HG03558 (cell line): ENCODE data around the gene BSX.

ENCODE experiments used
- ATAC-seq: cut with Tn5 transposase; IDR thresholded peaks from one replicate; pipeline ENCODE4 v1.9.1; 2021; ENCODE audit warnings: moderate number of reproducible peaks; ENCODE audit not compliant: unreplicated experiment; ENCODE audit errors: extremely low read depth

The BSX gene

DNA sequence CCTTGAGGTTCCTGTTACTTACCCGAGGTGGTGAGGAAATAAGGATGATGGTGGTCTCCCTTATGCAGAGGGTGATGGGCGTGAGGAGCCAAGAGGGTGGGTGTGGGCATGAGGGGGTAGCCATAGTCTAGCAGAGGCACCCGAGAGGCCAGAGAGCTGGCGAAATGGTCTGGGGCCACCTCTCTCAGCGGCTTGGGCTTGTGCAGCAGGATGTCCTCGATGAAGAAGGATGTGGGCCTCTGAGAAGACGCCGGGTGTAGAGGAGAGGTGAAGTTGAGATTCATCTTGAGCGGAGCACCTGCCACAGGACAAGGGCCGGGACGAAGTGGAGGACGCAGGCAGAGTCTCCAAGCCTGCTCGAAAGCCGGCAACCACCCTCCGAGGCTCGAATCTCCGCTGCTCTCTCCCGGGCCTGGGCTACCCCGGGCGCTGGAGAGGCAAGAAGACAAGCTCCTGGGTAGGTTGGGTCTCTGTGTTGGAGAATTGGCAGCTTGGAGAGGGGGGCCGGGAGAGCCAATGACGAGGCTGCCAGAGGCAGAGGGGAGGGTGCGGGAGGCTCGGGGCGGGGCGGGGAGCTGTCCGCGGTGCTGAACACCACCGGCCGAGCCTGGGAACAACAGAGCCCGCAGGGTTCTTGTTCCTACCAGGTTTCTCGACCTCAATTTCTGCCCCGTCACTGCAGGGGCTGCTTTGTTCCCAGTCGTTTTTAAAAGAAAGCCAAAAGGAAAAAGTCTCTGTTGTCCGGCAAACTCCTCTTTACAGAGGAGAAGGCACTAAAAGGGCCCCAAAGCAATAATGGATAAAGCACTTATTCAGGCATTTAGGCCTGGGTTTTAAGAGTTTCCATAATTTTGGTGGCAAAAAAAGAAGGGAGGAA is at the start of gene BSX:
TSS of gene BSX (minus strand) at position 447 of the 877 bp plus-strand sequence. CDS start at position 284, 163 bp downstream.
- no peak for ATAC-seq

DNA sequence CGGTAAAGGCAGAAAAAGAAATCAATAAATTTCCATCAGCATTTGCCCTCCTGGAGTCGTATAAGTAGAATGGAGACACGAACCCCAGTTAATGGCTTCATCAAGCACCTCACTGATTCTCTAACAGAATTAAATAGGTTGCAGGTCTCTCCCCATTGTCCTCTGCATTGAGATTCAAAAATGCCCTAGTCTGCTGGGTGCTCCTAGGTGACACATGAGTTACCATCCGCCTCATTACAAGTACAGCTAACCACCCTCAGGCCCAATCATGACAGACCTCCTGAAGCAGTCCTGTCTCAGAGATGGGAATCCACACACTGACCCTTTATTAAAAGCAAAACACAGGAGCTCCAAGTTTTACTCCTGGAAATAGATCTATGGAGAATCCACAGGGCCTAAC is 48.9 kb upstream of the BSX start:
- ATAC-seq, result no peak

DNA sequence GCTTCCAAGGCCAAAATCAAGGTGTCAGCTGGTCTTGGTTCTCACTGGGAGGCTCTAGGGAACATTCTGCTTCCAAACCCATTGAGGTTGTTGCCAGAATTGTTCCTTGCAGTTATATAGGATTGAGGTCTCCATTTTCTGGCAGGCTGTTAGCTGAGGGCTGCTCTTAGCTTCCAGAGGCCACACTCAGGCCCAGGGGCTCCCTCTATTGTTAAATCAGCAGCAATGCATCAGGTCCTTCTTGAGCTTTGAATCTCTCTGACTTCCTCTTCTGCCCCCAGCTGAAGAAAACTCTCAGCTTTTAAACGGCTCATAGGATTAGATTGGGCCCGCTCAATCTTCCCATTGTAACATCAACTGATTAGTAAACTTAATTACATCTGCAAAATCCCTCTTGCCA is 39.3 kb upstream of the BSX start:
- ATAC-seq, result no peak

DNA sequence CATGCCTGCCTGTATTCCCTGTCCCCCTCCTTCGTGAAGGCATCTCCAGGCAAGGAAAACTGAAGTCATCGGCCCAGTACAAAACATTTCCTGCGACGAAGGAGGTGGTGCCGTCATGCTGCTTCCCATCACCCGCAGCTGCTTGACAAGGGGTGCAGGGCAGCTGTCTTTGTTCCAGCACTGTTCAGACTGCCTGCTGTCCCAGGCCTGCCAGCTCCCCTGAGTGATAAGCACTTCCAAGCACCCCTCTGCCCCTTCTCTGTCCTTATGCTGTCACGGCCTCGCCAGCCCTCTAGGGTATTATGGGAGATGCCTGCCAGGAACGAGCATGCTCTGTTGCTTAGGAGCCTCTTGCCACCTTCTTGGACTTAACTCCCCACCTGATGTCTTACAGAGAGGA is 37.1 kb upstream of the BSX start:
- no peak for ATAC-seq

DNA sequence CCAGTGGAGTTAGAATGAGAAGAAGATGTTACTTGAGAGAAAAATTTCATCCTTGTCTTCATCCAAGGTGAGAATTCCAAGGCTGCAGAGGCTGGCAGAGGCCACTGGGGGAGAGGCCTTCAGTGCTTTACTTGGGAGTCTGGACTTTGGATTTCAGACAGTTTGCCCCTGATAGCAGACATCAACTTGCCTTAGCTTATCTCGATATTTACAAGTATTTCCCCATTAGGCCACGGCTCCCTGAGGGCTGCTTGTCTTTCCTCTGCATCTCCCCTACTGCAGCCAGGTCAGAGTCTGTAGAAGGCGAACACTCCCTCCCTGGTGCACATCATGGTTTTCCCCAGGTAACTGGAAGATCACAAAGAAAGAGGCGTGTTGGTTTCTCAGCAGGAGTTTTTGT is 29.9 kb upstream of the BSX start:
- no peak for ATAC-seq

DNA sequence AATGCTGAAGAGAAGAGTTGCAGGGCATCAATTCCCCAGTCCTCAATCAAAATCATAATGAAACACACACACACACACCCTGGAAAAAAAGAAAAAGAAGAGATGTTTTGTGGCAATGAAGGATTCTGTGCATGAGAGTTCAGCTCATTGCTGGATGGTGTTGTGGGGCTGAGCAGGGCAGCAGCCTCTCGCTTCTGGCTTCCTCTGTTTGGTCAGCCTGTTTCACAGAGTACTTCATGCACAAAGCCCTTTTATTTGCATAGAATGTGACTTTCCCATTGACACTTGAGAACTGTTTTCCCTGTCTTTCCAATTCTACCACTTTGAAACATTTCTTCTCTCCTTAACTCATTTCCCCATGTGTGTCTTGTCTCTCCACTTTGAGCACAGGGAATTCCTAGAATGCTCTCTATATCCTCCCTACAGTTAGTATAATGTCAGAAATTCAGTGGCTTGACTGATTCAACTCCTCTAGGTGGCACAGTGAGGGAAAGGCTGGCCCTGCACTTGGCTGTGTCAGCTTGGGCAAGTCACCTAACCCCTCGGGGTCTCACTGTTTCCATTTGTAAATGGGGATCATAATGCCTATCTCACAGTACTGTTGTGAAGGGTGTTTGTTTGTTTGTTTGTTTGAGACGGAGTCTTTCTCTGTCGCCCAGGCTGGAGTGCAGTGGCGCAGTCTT is 25.4 kb upstream of the BSX start:
- no peak for ATAC-seq

DNA sequence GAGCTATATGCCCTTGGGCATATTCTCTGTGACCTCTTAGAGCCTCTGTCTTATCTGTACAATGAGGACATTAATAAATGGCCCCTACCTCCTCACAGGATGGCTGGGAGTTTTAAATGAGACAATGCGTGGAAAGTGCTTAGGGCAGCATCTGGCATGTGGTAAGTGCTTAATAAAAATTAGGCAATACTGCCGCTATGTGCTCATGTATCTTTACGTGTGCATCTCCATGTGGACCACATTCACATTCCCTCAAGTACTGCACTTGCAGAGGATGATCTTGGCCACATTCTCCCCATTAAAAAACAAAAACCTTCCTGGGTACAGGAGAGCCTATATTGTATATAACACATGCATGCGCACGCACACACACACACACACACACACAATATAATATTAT is 19.1 kb upstream of the BSX start:
- ATAC-seq, result no peak

DNA sequence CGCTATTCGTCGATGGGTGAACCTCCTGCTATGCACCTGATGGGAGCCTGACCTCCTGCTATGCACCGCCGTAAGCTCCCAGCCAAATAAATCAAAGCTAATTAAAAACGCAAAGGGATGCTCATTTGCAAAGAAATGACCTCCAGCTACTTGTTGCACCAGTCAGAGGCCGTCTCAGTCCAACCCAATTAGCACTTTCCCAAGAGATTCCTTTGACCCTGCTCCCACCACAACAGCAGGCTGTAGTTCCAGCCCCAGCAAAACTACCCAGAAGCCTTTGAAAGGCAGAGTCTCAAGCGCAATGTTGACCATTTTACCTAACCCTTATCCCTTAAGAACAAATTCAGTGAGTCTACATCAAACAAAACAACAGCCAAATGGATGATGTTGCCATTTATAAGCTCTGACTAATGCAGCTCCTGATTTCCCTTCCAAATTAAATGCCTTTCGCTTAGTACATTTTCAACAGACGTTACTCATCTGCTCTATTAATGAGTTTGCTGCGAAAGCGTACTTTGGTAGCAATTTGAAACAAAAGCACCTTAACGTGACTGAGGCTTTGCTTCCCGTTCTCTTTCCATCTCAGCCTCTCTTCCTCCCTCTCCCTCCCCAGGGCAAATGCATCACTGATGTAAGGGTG is 17.2 kb upstream of the BSX start:
- ATAC-seq, result no peak

DNA sequence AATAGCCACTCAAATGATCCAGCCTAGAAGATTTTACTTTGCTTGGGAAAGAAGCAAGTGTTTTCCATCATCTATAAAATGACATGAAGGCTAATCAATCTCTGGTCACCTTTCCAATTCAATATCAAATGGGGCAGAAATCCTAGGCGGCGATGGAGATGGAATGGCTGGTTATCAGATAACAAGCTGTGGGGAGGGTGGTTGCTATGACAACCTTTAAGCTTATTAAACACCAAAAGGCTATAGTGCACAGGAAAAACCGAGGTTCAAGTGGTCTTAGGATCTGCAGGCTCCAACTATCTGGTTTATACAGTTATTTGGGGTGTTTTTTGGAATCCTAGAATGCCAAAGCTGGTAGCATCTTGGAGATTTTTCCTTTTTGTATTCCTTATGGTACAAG is 13.9 kb upstream of the BSX start:
- ATAC-seq, result no peak

DNA sequence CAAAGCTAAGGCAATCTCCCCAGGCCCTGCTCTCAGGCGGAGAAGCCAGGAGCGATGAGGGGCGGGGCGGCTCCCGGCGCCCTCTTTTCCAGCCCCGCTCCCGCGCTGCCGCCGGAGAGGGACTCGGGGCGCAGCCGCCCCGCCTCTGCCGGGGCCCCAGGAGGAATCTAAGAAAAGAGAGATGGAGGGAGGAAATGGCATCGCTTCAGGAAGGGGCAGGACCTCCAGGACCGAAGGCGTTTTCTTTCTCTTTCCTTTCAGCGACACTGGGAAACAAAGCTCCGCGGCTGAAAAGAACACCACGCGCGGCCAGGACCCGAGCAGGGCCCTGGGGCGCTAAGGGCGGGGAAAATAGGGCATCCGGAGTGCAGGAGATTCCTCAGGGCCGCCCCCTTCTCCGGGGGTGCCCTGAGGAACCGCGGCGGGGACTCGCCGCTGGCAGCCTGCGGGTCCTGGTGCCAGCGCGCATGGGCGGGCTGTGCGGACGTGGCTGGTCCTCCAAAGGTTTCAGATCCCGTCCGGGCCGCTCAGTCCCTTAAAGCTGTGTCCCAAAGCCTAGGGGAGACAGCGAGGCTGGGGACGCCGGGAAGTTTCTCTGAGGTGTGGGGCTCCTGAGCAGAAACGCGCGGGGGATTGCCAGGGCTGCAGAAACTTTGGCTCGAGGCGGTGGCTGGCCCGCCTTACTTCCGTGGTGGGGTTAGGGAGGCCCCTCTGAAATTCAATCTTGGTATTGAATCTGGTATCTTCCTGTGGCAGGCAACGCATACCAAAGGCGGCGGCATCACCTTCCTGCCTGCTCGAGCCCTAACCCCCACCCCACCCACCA is 2.8 kb upstream of the BSX start:
- ATAC-seq, result no peak

DNA sequence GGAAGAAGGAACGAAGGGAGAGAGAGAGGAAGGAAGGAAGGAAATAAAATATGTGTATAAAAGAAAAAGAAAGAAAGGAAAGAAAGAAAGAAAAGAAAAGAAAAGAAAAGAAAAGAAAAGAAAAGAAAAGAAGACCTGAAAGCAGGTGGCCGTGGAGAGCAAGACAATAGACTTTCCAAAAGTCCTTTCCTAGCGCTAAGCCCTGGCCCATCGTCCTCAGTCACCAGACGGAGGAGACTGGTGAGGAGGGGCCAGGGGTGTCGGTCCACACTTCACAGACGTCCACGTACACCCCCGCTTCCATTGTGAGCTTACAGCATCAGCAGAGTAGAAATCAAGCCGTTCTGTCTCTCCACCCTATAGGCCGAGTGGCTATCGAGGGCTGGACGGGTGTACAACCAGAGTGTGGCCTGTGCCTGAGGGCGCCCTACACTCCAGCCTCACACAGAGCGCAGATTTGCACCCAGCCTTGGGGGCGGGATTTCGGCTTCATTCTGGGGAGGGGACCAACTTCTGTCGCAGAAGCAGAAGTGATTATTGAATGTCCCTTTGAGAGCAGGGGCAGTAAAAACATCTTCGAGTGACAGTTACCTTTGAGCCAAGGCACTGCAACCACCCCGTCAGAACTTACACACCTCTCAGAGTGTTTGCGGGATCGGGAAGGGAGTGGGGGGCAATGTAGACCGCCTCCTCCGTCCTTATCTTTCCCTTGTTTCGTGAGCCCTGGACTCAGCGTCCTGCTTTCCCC is 2.0 kb upstream of the BSX start:
- no peak for ATAC-seq

DNA sequence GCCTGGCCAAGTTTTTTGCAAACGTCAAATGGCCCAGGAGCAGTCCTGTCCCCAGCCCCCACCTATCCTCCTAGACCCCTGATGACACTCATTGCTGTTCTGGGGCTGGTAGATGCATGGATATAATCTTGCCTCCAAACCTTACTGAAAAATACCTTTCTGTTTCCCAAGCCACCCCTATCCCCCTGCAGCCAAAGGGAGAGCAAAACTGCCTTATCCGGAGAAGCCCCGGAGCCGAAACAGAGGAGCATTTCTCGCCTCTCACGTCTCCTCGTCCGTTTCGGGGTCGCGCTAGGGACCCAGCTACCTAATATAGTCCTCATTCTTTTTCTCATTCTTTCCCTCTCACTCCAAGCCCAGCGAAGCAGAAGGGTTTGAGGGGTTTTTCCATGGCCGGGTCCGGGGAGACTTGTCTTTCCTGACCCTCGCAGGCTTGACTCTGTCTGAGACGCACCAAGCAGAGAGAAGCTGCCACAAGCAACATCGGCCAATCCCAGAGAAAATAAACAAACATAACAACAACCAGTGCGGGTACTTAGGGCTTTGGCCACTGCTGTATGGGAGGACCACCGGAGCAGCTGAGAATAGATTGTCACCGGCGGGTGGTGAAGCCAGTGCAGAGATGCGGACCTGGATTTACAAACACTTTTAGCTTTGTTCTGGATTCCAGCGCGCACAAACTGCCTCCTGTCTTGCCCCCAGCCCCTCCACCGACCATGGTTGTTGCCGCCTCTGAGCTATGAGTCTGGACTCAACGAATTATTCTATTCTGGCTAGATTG is 1.6 kb downstream of the BSX start:
- no peak for ATAC-seq

DNA sequence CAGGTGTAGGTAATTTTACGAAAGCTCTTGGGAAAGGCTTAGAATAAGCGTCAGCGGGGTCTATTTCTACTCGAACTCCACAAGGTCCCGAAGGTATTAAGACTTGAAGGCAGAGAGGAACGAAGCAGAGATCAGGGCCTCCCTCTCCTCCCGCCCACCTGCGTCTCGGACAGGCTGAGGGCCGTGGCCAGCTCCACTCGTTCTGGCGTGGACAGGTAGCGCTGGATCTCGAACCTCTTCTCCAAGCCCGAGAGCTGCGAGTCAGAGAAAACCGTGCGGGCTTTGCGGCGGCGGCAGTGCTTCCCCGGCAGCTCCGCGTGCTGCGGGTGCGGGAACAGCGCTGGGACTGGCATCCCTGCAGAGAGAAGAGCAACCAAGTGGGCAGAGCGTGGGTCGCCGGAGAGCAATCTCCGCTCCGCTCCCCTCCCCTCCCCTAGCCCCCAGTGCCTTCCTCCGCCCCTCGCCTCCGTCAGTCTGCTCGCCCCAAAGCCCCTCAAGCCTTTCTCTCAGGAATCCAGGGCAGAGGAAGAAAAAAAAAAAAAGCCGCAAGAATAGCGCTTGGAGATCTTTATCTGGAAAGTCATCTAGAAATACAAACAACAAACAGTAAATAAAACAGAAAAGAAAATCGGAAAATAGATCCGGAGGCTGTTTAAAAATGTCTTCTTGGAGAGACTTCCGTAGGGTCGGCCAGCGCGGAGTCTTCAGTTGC is 2.4 kb downstream of the BSX start:
- no peak for ATAC-seq

DNA sequence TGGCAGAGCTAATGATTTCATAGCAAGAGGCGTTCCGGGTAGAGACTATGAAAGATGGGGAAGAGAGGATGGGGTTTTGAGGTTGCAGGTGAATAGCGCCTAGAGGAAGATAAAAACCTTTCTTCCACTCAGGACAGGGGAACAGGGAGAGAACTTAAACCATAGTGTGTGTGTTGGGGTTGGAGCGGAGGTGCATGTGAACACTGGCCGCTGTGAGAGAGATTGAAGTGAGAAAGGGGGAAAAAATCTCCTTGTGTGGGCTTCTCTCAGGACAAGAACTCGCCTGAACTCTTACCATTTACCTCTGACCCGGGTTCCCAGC is 3.4 kb downstream of the BSX start:
- ATAC-seq, result no peak

DNA sequence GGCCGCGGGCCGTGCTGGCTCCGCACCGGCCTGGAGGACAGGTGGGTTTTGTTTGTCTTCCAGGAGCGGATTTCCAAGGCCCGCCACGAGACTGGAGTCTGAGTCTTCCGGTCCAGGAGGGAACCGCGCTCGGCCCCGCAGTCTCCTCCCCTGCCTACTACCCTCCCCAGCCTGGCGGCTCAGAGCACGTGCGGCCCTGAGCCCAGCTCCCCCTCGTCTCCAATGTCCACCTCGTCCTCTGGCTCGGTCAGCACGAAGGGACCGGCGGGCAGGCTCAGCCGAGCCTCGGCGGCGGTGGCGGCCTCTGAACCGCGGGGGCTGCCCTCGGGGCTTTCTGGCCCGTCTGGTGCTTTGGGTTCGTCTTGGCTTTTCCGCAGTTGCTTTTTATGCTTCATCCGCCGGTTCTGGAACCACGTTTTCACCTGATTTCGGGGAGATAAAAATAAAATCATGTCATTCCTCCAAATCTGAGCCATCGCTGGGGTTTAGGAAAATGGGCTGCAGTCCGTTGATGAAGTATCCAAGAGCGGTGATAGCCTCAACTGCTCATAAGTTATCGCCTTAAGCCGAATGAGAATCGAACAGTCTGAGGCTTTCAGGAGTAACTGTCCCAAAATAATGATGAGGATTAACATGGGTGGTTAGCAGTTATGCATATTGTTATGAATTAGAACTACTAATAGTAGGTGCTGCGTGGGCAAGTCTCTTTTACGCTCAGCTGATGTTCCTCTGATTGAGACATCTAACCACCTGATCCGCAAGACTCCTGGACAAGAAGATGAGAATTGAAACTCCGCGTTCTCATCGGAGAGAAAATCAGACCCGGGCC is 4.0 kb downstream of the BSX start:
- ATAC-seq, result no peak

DNA sequence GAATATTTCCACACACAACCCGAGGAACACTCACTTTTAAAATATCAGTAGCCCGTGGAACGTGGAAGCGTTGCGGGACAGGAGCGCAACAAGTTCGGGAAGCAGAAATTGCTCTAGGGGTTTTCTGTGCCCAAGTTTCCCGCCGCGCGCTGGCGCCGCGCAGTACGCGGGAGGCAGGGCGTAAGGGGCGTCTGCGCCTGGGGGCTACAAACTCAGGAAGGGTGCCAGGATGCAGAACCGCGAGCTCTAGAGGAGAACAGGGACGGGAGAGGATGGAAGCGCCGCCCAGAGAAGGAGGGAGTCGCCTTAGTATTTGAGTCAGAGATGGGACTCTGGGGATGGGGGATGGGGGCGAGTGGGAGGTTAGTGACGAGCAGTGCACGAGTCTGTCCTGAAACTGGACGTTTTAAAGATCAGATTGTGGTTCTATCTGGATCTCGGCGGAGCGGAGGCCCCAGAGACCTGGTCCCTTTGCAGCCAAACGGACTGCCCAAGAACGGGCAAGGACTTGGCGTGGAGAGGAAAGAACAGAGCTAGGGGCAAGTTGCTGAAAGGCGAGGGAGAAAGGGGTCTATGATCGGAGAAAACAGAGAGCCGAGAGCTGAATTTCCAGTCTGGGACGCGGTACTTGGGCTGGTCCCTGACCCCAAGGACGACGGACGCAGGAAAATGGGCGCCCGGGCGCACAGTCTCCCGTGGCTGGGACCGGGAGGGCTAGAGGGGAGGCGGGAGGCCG is 4.7 kb downstream of the BSX start:
- ATAC-seq, result no peak
